CD14-positive monocyte (primary cell): ENCODE data around the gene SLC37A1. TPM values are rescaled to one million over a fixed set of nuclear protein-coding genes. Genes with fewer than 3 reads are reported as not detected.

Source experiments
- DNase-seq, 3 donors: peaks; one replicate each; pipeline ENCODE4 v3.0.0-alpha.2; 2011 to 2022
- H2AFZ ChIP-seq: 2 replicates; pipeline ENCODE4 v1.6.0; 2012; ENCODE audit warnings: mild to moderate bottlenecking, low read depth, low read length, inconsistent platforms; ENCODE audit not compliant: insufficient read depth, poor library complexity, severe bottlenecking
- H3K27ac ChIP-seq, 2 donors: 1 replicate in 1 of 2; 2 replicates in 1 of 2; pipeline ENCODE4 v1.5.1; 2012 to 2013; ENCODE audit warnings: low read length in 2 of 2, control low read depth in 1 of 2, inconsistent platforms in 1 of 2, low read depth in 1 of 2, mild to moderate bottlenecking in 1 of 2
- H3K27me3 ChIP-seq, 2 donors: one replicate each; pipeline versions ENCODE4 v1.6.0 to v1.6.1; 2011 to 2013; ENCODE audit warnings: low read length in 2 of 2; ENCODE audit not compliant: control insufficient read depth in 2 of 2, insufficient read depth in 2 of 2
- H3K36me3 ChIP-seq, 2 donors: replicated peaks in 1 of 2; 1 replicate in 1 of 2; 2 replicates in 1 of 2; pipeline versions ENCODE4 v1.5.1 to v1.6.1; 2012 to 2013; ENCODE audit warnings: low read length in 2 of 2, control low read depth in 1 of 2, inconsistent platforms in 1 of 2, mild to moderate bottlenecking in 1 of 2; ENCODE audit not compliant: insufficient read depth in 2 of 2, control insufficient read depth in 1 of 2
- H3K4me1 ChIP-seq, 2 donors: 1 replicate in 1 of 2; 2 replicates in 1 of 2; pipeline versions ENCODE4 v1.5.1 to v1.6.1; 2012 to 2013; ENCODE audit warnings: low read length in 2 of 2, control low read depth in 1 of 2, inconsistent platforms in 1 of 2, mild to moderate bottlenecking in 1 of 2, moderate library complexity in 1 of 2; ENCODE audit not compliant: insufficient read depth in 2 of 2, control insufficient read depth in 1 of 2
- H3K4me2 ChIP-seq: replicated peaks from 2 replicates; pipeline ENCODE3; 2012; ENCODE audit warnings: low read length, moderate library complexity, mild to moderate bottlenecking; ENCODE audit not compliant: poor library complexity, severe bottlenecking; ENCODE audit errors: extremely low read depth
- H3K4me3 ChIP-seq, 3 experiments: fragments of 200-600 bp in 1 of 3; sonication (generic) in 1 of 3; replicated peaks in 1 of 3; 1 replicate in 2 of 3; 2 replicates in 1 of 3; pipeline ENCODE4 v1.5.1; 2011 to 2013; ENCODE audit warnings: low read length in 3 of 3, mild to moderate bottlenecking in 3 of 3, control low read depth in 2 of 3, low read depth in 2 of 3, inconsistent platforms in 1 of 3, moderate library complexity in 1 of 3
- H3K79me2 ChIP-seq: 2 replicates; pipeline ENCODE4 v1.6.0; 2012; ENCODE audit warnings: mild to moderate bottlenecking, control low read depth, inconsistent platforms, low read length, moderate library complexity; ENCODE audit not compliant: insufficient read depth
- H3K9ac ChIP-seq: 2 replicates; pipeline ENCODE4 v1.6.0; 2017; ENCODE audit warnings: low read length, mild to moderate bottlenecking; ENCODE audit not compliant: insufficient read depth, poor library complexity, severe bottlenecking
- H3K9me3 ChIP-seq, 2 donors: replicated peaks in 1 of 2; 1 replicate in 1 of 2; 2 replicates in 1 of 2; pipeline versions ENCODE4 v1.5.1 to v1.6.1; 2012 to 2013; ENCODE audit warnings: low read length in 2 of 2, control low read depth in 1 of 2; ENCODE audit not compliant: control insufficient read depth in 1 of 2, insufficient read depth in 1 of 2
- H4K20me1 ChIP-seq: 2 replicates; pipeline ENCODE4 v1.6.0; 2012; ENCODE audit warnings: mild to moderate bottlenecking, low read length, control low read depth, moderate library complexity; ENCODE audit not compliant: insufficient read depth
- H3K27ac Mint-ChIP-seq, 7 donors: one replicate each; pipeline ENCODE4 v1.8.0; 2020; ENCODE audit warnings: mild to moderate bottlenecking in 7 of 7, mixed read lengths in 7 of 7, moderate library complexity in 6 of 7, inconsistent platforms in 2 of 7
- H3K27me3 Mint-ChIP-seq, 3 donors: one replicate each; pipeline ENCODE4 v1.8.0; 2021 to 2022; ENCODE audit warnings: low read depth in 3 of 3, mild to moderate bottlenecking in 3 of 3, mixed read lengths in 3 of 3, moderate library complexity in 3 of 3, inconsistent platforms in 1 of 3
- H3K36me3 Mint-ChIP-seq, 2 donors: one replicate each; pipeline ENCODE4 v1.8.0; 2020; ENCODE audit warnings: mixed read lengths in 2 of 2, inconsistent platforms in 1 of 2, mild to moderate bottlenecking in 1 of 2
- H3K4me1 Mint-ChIP-seq: one replicate; pipeline ENCODE4 v1.8.0; 2020; ENCODE audit warnings: mild to moderate bottlenecking, mixed read lengths
- H3K4me3 Mint-ChIP-seq, 2 donors: one replicate each; pipeline ENCODE4 v1.8.0; 2020; ENCODE audit warnings: mild to moderate bottlenecking in 2 of 2, mixed read lengths in 2 of 2, moderate library complexity in 1 of 2
- H3K9me3 Mint-ChIP-seq, 7 donors: one replicate each; pipeline ENCODE4 v1.8.0; 2020 to 2022; ENCODE audit warnings: mixed read lengths in 7 of 7, mild to moderate bottlenecking in 6 of 7, moderate library complexity in 6 of 7, inconsistent platforms in 2 of 7
- CTCF ChIP-seq: fragments of 200-600 bp; IDR thresholded peaks from one replicate; pipeline ENCODE4 v1.8.0; 2022; ENCODE audit warnings: antibody characterized with exemption, mild to moderate bottlenecking
- WGBS: methylation state at CpG from one replicate; pipeline ENCODE4 v1.1.5; 2013; ENCODE audit warnings: missing lambda C conversion rate; ENCODE audit not compliant: insufficient coverage; 5-methylcytosine and 5-hydroxymethylcytosine counted together
- intact Hi-C, 2 donors: fragments of 100-400 bp; cut with micrococcal nuclease; formaldehyde crosslinking; loops; one replicate each; pipeline versions ENCODE4 v1.15.0 to v1.15.1; 2023
- polyA plus RNA-seq, 3 donors: library from polyadenylated mRNA; depleted of rRNA in 1 of 3; unstranded in 2 of 3; stranded (reverse) in 1 of 3; fragments of 300-500 nt in 2 of 3; fragments of >200 nt in 1 of 3; fragmentation: Illumina TruSeq in 2 of 3; gene quantifications; 1 replicate in 2 of 3; 2 replicates in 1 of 3; pipeline ENCODE4 v1.2.3, GENCODE V29; 2012 to 2021

SLC37A1 gene
- polyA plus RNA-seq, 3 donors: 2.7 to 12.4 (median 4.3) TPM

GRCh38 chr21:42539931-42540343, 26.3 kb downstream of the SLC37A1 start:
- peaks cover 0 to 1% (median 0%) of the 10 kb centered on the region in 7 donors for H3K9me3 Mint-ChIP-seq
- no peak overlapping the region for H3K4me2 ChIP-seq
- intact Hi-C loops: no loop called here
- peaks cover 1% of the 10 kb centered on the region for H3K4me1 Mint-ChIP-seq
- H2AFZ ChIP-seq: no peak overlapping the region
- H3K4me3 ChIP-seq: no peak overlapping the region
- no peak overlapping the region for H3K9ac ChIP-seq
- WGBS: 100% methylated on average over 5 of the region's 7 CpGs
- H3K36me3 ChIP-seq: peaks cover 41 to 95% of the 10 kb centered on the region in 2 donors
- H3K27me3 Mint-ChIP-seq: no peaks in the 10 kb centered on the region
- H3K27ac Mint-ChIP-seq: no peak overlapping the region
- DNase-seq: no peak
- no peaks in the 10 kb centered on the region for H3K27me3 ChIP-seq
- no peak for TF ChIP-seq CTCF
- no peaks in the 10 kb centered on the region for H4K20me1 ChIP-seq
- no peak overlapping the region for H3K4me3 Mint-ChIP-seq
- H3K36me3 Mint-ChIP-seq: peaks cover 73 to 74% of the 10 kb centered on the region in 2 donors
- no peaks in the 10 kb centered on the region for H3K79me2 ChIP-seq
- no peaks in the 10 kb centered on the region for H3K9me3 ChIP-seq
- no peak overlapping the region for H3K27ac ChIP-seq
- H3K4me1 ChIP-seq: peaks cover 0 to 2% of the 10 kb centered on the region in 2 donors

GRCh38 chr21:42540396-42540795, 26.7 kb downstream of the SLC37A1 start:
- peak overlapping the region in 1 of 7 donors; percentile 21 for H3K27ac Mint-ChIP-seq
- no peaks in the 10 kb centered on the region for H3K27me3 ChIP-seq
- H3K36me3 Mint-ChIP-seq: peaks cover 74 to 77% of the 10 kb centered on the region in 2 donors
- H3K4me1 Mint-ChIP-seq: no peaks in the 10 kb centered on the region
- no peak for TF ChIP-seq CTCF
- H3K36me3 ChIP-seq: peaks cover 41 to 95% of the 10 kb centered on the region in 2 donors
- no peaks in the 10 kb centered on the region for H3K9me3 ChIP-seq
- intact Hi-C loops: no loop called here
- 82% methylated on average over 6 of the region's 8 CpGs for WGBS
- no peak for DNase-seq
- no peak overlapping the region for H3K9ac ChIP-seq
- H3K4me3 Mint-ChIP-seq: no peak overlapping the region
- H2AFZ ChIP-seq: no peak overlapping the region
- H3K79me2 ChIP-seq: no peaks in the 10 kb centered on the region
- no peak overlapping the region for H3K27ac ChIP-seq
- no peak overlapping the region for H3K4me2 ChIP-seq
- no peaks in the 10 kb centered on the region for H3K4me1 ChIP-seq
- H3K27me3 Mint-ChIP-seq: peaks cover 0 to 1% (median 0%) of the 10 kb centered on the region in 3 donors
- H3K9me3 Mint-ChIP-seq: peaks cover 0 to 1% (median 0%) of the 10 kb centered on the region in 7 donors
- no peaks in the 10 kb centered on the region for H4K20me1 ChIP-seq
- H3K4me3 ChIP-seq: no peak overlapping the region
